IPS-18c (cell line): ENCODE data around the gene SCYL3.

Source experiments
- H3K4me3 ChIP-seq: 2 replicates; pipeline ENCODE4 v1.7.0; 2013; ENCODE audit warnings: low read depth, mild to moderate bottlenecking, low read length, moderate library complexity; ENCODE audit not compliant: insufficient read depth
- H3K9me3 ChIP-seq: one replicate; pipeline ENCODE4 v1.6.1; 2013; ENCODE audit warnings: mild to moderate bottlenecking, low read length, moderate library complexity; ENCODE audit not compliant: control insufficient read depth, insufficient read depth

The SCYL3 gene

DNA sequence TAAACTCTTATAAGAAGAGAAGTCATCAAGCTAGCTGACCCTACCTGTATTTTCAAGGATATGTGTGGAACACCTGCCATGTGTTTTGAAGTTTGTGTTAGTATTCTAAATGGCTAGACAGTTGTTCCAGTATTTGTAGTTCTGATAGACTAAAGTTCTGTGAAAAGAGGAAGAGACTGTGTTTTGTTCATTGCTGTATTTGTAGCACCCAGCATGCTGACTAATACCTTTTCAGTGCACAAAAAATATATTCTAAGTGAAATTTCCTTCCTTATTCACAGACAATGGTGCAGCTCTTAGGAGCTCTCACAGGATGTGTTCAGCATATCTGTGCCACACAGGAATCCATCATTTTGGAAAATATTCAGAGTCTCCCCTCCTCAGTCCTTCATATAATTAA lies 90.8 kb downstream of the SCYL3 start:
- Histone ChIP-seq H3K4me3 (no peak overlapping the region), H3K9me3 (no peaks in the 10 kb centered on the region)
